Endodermal cell (in vitro differentiated cells): ENCODE data around the gene TDRD12. TPM values are rescaled to one million over a fixed set of nuclear protein-coding genes. Genes with fewer than 3 reads are reported as not detected.
"Not testable (repeated sequence)": the region's sequence is repeated elsewhere in the genome, so short reads cannot be mapped to it uniquely, and the experiment has no call there.

Experiments used
- DNase-seq: peaks from one replicate; pipeline ENCODE4 v3.0.0-alpha.2; 2017
- H3K27ac ChIP-seq: 2 replicates; pipeline ENCODE4 v1.5.1; 2013; ENCODE audit warnings: mild to moderate bottlenecking, low read depth, low read length, moderate library complexity
- H3K27me3 ChIP-seq: 2 replicates; pipeline ENCODE4 v1.6.1; 2013; ENCODE audit warnings: mild to moderate bottlenecking, low read length, moderate library complexity; ENCODE audit not compliant: insufficient read depth, control insufficient read depth, poor library complexity, severe bottlenecking
- H3K36me3 ChIP-seq: 2 replicates; pipeline ENCODE4 v1.7.0; 2013; ENCODE audit warnings: mild to moderate bottlenecking, low read length, moderate library complexity; ENCODE audit not compliant: control insufficient read depth, insufficient read depth
- H3K4me1 ChIP-seq: one replicate; pipeline ENCODE4 v1.7.0; 2013; ENCODE audit warnings: low read length; ENCODE audit not compliant: control insufficient read depth, insufficient read depth
- H3K4me3 ChIP-seq: 2 replicates; pipeline ENCODE4 v1.5.1; 2013; ENCODE audit warnings: mild to moderate bottlenecking, low read length, moderate library complexity
- H3K9ac ChIP-seq: 2 replicates; pipeline ENCODE4 v1.6.1; 2013; ENCODE audit warnings: mild to moderate bottlenecking, low read length, moderate library complexity; ENCODE audit not compliant: poor library complexity, severe bottlenecking; ENCODE audit errors: extremely low read depth
- H3K9me3 ChIP-seq: 2 replicates; pipeline ENCODE4 v1.6.1; 2013; ENCODE audit warnings: mild to moderate bottlenecking, low read length, moderate library complexity; ENCODE audit not compliant: control insufficient read depth
- H3K27ac Mint-ChIP-seq: 2 replicates; pipeline ENCODE4 v1.8.0; 2020; ENCODE audit warnings: mixed read lengths
- H3K27me3 Mint-ChIP-seq: 2 replicates; pipeline ENCODE4 v1.8.0; 2021; ENCODE audit warnings: mild to moderate bottlenecking, mixed read lengths; ENCODE audit not compliant: insufficient read depth
- H3K36me3 Mint-ChIP-seq: 2 replicates; pipeline ENCODE4 v1.8.0; 2020; ENCODE audit warnings: low read depth, mixed read lengths
- H3K4me1 Mint-ChIP-seq: 2 replicates; pipeline ENCODE4 v1.8.0; 2020; ENCODE audit warnings: mixed read lengths
- H3K4me3 Mint-ChIP-seq: 2 replicates; pipeline ENCODE4 v1.8.0; 2020; ENCODE audit warnings: mild to moderate bottlenecking, moderate library complexity, mixed read lengths
- H3K9me3 Mint-ChIP-seq: 2 replicates; pipeline ENCODE4 v1.8.0; 2020; ENCODE audit warnings: mild to moderate bottlenecking, mixed read lengths
- WGBS, 2 experiments: methylation state at CpG; one replicate each; pipeline versions ENCODE4 v1.1.5 to v1.1.7; 2013; ENCODE audit warnings: missing lambda C conversion rate in 2 of 2, mixed read lengths in 1 of 2; ENCODE audit not compliant: insufficient coverage in 1 of 2, insufficient read length in 1 of 2; 5-methylcytosine and 5-hydroxymethylcytosine counted together
- total RNA-seq, 2 donors: library from RNA; stranded (reverse); fragmentation: NEBNext Ultra II Directional in 1 of 2; extraction: Animal tissue kit (Norgen Biotek cat#: 25700) in 1 of 2; gene quantifications; 2 replicates in 1 of 2; 3 replicates in 1 of 2; pipeline ENCODE4 v1.2.1, GENCODE V29; 2021
- TF ChIP-seq, protein P1 (sequence below): fragments of 200-600 bp; sonication (generic); conservative IDR thresholded peaks from 2 replicates; pipeline ENCODE4 v1.5.0; 2021; ENCODE audit warnings: antibody characterized with exemption, mild to moderate bottlenecking

The TDRD12 gene
- total RNA-seq, 2 donors from 2014 or later, result 0.20 to 0.84 TPM

DNA sequence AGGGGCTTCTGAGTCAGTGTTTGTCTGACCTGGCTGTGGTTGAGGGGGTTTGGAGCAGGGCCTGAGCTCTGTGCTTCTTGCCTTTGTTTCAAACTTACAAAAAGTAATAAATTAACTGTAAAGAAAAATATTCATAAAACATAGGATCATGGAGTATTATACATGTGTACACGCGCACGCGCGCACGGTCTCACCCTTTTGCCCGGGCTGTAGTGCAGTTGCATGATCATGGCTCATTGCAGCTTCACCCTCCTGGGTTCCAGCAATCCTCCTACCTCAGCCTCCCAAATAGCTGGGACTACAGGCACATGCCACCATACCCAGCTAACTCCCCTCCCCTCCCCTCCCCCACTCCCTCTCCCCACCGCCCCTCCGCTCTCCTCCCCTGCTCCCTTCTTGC is 23.5 kb downstream of the TDRD12 start:
- H3K4me1 ChIP-seq, result no peaks in the 10 kb centered on the region

DNA sequence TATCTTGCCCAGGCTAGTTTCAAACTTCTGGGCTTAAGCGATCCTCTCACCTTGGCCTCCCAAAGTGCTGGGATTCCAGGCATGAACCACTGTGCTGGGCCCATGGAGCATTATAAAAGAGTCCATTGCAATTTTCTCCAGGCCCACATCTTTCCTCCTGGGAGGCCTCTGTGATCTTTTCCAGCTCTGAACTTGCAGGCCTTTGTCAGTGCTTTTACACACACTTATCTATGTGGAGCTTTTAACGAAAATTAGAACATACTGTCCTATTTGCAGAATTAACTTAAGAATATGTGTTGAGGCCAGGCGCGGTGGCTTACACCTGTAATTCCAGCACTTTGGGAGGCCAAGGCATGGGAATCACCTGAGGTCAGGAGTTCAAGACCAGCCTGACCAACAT is 23.9 kb downstream of the TDRD12 start:
- no peaks in the 10 kb centered on the region for H3K4me1 Mint-ChIP-seq
- H3K4me3 ChIP-seq, result no peak overlapping the region
- H3K27me3 Mint-ChIP-seq, result peaks cover 9% of the 10 kb centered on the region
- H3K36me3 ChIP-seq, result no peaks in the 10 kb centered on the region
- DNase-seq, result no peak
- H3K9ac ChIP-seq, result no peak overlapping the region
- no peaks in the 10 kb centered on the region for H3K9me3 ChIP-seq
- H3K36me3 Mint-ChIP-seq, result no peaks in the 10 kb centered on the region
- H3K4me3 Mint-ChIP-seq, result no peak overlapping the region
- H3K27ac ChIP-seq, result no peak overlapping the region
- TF ChIP-seq, protein P1, sequence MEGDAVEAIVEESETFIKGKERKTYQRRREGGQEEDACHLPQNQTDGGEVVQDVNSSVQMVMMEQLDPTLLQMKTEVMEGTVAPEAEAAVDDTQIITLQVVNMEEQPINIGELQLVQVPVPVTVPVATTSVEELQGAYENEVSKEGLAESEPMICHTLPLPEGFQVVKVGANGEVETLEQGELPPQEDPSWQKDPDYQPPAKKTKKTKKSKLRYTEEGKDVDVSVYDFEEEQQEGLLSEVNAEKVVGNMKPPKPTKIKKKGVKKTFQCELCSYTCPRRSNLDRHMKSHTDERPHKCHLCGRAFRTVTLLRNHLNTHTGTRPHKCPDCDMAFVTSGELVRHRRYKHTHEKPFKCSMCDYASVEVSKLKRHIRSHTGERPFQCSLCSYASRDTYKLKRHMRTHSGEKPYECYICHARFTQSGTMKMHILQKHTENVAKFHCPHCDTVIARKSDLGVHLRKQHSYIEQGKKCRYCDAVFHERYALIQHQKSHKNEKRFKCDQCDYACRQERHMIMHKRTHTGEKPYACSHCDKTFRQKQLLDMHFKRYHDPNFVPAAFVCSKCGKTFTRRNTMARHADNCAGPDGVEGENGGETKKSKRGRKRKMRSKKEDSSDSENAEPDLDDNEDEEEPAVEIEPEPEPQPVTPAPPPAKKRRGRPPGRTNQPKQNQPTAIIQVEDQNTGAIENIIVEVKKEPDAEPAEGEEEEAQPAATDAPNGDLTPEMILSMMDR, result no peak
- no peak overlapping the region for H3K27ac Mint-ChIP-seq
- peaks cover 6% of the 10 kb centered on the region for H3K27me3 ChIP-seq
- WGBS, 2 experiments, result 92% methylated on average over 3 to 4 of the region's 4 CpGs
- H3K9me3 Mint-ChIP-seq, result no peaks in the 10 kb centered on the region
- H3K4me1 ChIP-seq, result no peaks in the 10 kb centered on the region

More for the DNA sequence above, 23.5 kb downstream of the TDRD12 start:
- no peaks in the 10 kb centered on the region for H3K4me1 Mint-ChIP-seq
- H3K27ac ChIP-seq, result no peak overlapping the region
- H3K9me3 ChIP-seq, result no peaks in the 10 kb centered on the region
- 90 to 98% methylated on average over 2 to 9 of the region's 9 CpGs for WGBS, 2 experiments
- no peak overlapping the region for H3K9ac ChIP-seq
- peaks cover 6% of the 10 kb centered on the region for H3K27me3 ChIP-seq
- peaks cover 9% of the 10 kb centered on the region for H3K27me3 Mint-ChIP-seq
- DNase-seq, result no peak
- H3K36me3 ChIP-seq, result no peaks in the 10 kb centered on the region
- H3K36me3 Mint-ChIP-seq, result no peaks in the 10 kb centered on the region
- H3K27ac Mint-ChIP-seq, result no peak overlapping the region
- no peaks in the 10 kb centered on the region for H3K9me3 Mint-ChIP-seq
- H3K4me3 Mint-ChIP-seq, result no peak overlapping the region
- H3K4me3 ChIP-seq, result no peak overlapping the region
- TF ChIP-seq, protein P1, result no peak

DNA sequence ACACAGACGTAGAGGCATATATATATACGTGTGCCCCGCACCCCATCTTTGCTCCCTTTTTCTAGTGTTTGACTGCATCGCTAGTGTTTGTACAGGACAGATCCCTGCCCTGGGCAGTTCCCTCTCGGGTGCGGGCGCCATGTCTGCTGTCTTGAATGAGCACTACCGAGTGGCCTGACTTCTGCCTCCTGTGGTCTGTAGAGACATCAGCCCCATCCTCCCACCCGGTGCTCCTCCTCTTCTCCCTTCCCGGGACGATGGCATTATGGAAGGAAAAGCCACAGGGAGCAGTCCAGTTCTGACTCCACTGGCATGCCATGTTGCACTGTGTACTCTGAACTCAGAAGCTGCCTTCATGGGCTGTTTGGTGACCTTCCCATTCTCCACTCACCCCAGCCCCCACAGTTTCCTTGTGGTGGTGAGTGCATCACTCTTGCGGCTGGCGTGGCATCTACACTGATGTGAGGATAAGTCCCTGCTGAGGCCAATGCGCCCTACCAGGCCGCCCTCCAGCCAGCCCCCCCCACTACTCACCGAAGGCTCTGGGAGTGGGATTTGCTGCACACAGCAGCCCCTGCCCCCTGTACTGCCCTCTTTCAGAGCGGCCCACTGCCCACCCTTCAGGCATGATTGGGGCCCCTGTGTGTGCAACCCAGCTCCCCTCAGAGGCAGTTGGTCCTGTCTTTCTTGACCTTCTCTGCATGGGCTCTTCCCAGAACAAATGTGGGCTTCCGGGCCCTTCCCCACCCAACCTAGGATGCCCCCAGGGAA is 25.2 kb downstream of the TDRD12 start:
- no peak overlapping the region for H3K27ac ChIP-seq
- no peaks in the 10 kb centered on the region for H3K4me1 Mint-ChIP-seq
- no peak overlapping the region for H3K27ac Mint-ChIP-seq
- no peaks in the 10 kb centered on the region for H3K9me3 Mint-ChIP-seq
- TF ChIP-seq, protein P1, result no peak
- H3K36me3 Mint-ChIP-seq, result no peaks in the 10 kb centered on the region
- H3K27me3 Mint-ChIP-seq, result peaks cover 6% of the 10 kb centered on the region
- no peak overlapping the region for H3K4me3 ChIP-seq
- no peak for DNase-seq
- no peaks in the 10 kb centered on the region for H3K9me3 ChIP-seq
- no peak overlapping the region for H3K4me3 Mint-ChIP-seq
- WGBS, 2 experiments, result 92 to 96% methylated on average over 9 to 18 of the region's 18 CpGs
- no peaks in the 10 kb centered on the region for H3K36me3 ChIP-seq
- H3K4me1 ChIP-seq, result no peaks in the 10 kb centered on the region
- H3K9ac ChIP-seq, result no peak overlapping the region
- peaks cover 6% of the 10 kb centered on the region for H3K27me3 ChIP-seq

DNA sequence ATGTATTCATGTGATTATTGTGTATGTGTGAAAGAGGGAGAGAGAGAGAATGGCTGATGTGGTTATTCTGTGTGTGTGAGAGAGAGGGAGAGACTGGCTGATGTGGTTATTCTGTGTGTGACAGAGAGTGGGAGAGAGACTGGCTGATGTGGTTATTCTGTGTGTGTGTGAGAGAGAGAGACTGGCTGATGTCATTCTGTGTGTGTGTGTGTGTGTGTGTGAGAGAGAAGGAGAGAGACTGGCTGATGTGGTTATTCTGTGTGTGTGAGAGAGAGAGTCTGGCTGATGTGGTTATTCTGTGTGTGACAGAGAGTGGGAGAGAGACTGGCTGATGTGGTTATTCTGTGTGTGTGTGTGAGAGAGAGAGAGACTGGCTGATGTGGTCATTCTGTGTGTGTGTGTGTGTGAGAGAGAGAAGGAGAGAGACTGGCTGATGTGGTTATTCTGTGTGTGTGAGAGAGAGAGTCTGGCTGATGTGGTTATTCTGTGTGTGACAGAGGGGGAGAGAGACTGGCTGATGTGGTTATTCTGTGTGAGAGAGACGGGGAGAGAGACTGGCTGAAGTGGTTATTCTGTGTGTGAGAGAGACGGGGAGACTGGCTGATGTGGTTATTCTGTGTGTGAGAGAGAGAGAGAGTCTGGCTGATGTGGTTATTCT is 26.2 kb downstream of the TDRD12 start:
- not testable (repeated sequence) for H3K36me3 ChIP-seq, H3K9me3 Mint-ChIP-seq, H3K9ac ChIP-seq

DNA sequence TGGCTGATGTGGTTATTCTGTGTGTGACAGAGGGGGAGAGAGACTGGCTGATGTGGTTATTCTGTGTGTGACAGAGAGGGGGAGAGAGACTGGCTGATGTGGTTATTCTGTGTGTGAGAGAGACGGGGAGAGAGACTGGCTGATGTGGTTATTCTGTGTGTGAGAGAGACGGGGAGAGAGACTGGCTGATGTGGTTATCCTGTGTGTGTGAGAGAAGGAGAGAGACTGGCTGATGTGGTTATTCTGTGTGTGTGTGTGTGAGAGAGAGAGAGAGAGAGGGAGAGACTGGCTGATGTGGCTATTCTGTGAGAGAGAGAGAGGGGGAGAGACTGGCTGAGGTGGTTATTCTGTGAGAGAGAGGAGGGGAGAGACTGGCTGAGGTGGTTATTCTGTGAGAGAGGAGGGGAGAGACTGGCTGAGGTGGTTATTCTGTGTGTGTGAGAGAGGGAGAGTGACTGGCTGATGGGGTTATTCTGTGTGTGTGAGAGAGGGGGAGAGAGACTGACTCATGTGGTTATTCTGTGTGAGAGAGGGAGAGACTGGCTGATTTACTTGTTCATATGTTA is 27.1 kb downstream of the TDRD12 start:
- not testable (repeated sequence) for H3K36me3 ChIP-seq, H3K27ac Mint-ChIP-seq, H3K4me3 ChIP-seq, H3K9me3 ChIP-seq, H3K27me3 ChIP-seq, H3K4me1 ChIP-seq, H3K9me3 Mint-ChIP-seq, H3K9ac ChIP-seq, H3K4me1 Mint-ChIP-seq, H3K27ac ChIP-seq, H3K27me3 Mint-ChIP-seq, H3K4me3 Mint-ChIP-seq, H3K36me3 Mint-ChIP-seq
- peak; percentile 42 for DNase-seq
- WGBS, 2 experiments, result 50 to 88% methylated on average over 2 of the region's 2 CpGs

More for the DNA sequence above, 26.2 kb downstream of the TDRD12 start:
- not testable (repeated sequence) for H3K27ac ChIP-seq, H3K4me3 ChIP-seq, H3K9me3 ChIP-seq, H3K27me3 Mint-ChIP-seq, H3K27ac Mint-ChIP-seq, H3K4me1 Mint-ChIP-seq, H3K4me3 Mint-ChIP-seq, H3K4me1 ChIP-seq, H3K36me3 Mint-ChIP-seq, DNase-seq, H3K27me3 ChIP-seq
- WGBS, 2 experiments, result 90% methylated on average over 2 of the region's 2 CpGs; no CpG with 5 or more reads in 1 of the 2 experiments
